ENCODE results near the gene SUSD3.

SUSD3 gene

DNA sequence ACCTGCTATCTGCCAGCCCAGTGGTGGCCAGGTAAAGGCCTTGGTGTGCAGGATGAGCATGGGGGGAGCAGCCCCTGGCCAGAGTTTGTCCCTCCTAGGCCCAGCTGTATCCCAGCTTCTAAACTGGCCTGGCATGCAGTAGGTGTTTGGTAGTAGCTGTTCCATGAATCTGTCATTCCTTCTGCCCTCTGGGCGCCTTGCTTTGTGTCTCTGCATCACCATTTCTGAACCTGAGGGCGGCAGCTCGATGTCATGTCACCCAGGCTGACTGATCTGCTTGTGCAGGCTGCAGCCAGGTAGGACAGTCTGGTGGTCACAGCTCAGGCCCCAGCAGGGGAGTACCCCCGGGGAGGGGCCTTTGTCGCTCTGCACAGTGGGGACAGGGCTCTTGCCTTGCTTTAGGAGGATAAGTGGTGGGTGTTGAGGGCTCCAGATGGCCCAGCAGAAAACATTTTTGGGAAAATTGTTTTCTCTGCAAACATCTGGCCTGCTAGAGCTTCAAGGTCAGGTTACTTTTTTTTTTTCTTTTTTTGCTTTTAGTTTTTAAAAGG lies 4.6 kb upstream of the SUSD3 start:
- no peak for DNase-seq

DNA sequence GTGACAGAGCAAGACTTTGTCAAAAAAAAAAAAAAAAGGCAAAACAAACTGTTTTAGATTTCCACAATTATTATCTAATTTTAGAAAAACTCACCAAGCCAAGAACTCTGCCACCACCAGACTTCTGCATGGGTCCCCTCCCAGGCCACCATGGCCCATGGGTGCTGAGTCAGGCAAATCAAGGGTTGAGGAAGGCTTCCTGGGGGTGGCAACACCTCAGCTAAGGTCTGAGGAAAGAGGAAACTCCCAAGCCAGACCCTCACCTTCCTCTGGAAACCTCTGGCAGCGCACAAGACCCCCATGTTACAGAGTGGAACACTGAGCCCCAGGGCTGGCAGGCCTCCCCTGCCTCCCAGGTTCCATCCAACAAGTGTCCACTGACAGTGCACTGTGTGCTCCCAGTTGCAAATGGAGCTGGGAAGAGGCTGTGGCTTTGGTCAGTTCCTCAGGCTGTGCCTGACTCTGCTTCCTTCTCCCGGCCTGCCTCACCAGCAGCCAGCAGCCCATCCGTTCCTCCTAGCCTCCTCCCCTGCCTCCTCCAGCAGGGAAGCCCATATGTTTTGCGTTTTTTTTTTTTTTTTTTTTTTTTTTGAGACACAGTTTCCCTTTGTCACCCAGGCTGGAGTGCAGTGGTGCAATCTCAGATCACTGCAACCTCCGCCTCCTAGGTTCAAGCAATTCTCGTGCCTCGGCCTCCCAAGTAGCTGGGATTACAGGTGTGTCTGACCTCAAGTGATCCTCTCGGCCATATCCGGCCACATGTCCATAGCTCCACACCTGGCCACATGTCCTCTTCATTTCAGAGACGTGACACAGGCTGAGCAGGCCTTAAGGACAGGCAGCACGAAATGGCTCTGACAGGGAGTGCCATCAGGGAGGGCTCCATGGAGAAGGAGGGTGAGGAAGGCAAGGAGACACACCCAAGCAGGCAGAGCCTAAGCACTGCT lies 3.5 kb upstream of the SUSD3 start:
- no peak for DNase-seq

DNA sequence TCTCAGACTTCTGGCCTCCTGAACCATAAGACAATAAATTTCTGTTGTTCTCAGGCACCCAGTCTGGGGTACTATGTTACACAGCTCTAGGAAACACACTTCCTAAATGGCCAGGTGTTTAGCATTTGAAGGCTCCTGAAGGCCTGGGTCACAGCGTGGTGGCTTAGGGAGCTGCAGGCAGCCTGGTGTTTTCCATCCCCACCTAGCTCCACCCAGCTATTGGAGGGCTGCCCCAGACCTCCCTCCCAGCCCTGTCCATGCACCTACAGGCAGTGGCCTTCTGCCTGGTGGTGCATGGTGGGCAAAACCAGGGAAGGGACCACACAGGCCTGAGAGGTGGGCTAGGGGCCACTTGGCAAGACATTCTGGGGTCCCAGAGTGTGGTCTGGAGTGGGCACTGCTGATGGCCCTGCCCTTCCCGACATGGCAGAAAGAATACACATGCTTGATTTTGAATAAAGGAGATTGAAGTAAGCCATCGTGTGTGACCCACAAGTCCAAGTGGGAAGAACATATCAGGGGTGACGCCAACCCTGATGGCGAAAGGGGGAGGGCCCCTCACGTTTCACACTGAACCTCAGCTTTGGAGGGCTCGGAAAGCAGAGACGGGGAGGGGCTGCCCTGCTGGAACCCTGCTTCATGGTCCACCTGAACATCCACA lies 1.3 kb upstream of the SUSD3 start:
- DNase-seq = no peak

DNA sequence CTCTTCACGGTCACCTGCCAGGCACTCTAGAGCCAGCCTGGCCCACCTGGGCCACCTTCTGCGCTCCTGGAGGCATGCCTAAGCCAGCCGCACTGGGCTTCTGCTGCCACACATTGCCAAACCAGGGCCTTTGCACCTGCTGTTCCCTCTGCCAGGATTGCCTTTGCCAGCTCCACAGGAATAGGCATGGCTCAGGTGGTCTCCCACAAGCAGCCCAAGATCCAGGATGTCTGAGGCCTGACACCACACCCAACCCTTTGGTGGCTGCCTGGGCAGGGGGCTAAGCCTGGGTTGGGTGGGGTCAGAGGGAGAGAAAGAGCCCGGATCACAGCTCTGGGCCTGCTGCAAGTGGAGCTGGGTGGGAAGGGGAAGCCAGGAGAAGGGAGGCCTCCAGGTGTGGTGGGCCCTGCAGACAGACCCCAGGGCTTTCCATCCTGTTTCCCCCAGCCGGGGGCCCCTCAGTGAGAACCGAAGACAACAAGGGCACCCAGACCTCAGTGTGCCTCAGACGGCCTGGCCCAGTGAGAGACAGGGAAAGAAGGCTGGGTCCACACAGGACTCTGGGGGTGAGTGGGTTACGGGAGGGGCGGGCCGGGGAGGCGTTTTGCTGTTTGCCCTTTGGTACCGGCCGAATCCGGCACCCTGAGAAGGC lies 672 bp upstream of the SUSD3 start:
- no peak for DNase-seq

DNA sequence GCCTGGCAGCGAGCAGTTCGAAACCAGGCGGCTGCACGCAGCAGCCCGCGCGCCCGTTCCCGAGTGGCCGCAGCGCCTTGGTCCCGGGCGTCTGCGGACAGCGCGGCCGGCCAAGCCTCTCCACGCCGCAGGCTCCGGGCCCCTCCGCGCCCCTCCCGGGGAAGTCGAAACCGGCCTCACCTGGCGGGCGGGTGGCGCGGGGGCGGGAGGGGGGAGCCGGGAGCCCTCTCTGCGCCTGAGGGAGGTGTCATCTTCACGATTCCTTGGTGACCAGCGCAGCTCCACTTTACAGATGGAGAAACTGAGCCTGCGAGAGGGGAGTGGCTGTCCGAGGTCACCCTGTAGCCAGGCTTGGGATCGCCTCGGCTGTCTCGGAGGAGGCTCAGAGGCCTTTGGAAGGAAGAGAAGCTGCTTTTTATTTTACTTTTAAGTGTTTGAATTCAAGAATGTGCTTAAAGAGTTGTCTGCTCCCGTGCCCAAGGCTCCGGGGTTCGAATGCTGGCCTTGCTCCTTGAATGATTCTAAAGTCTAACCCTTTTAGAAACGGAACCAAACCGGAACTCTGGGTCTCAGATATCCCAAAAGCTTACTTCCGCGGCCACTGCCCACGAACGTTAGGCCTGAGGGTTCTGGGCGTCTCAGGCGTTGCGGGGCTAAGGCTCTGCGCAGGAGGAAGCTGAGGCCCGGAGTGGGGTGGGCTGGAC lies 662 bp downstream of the SUSD3 start:
- DNase-seq = no peak

DNA sequence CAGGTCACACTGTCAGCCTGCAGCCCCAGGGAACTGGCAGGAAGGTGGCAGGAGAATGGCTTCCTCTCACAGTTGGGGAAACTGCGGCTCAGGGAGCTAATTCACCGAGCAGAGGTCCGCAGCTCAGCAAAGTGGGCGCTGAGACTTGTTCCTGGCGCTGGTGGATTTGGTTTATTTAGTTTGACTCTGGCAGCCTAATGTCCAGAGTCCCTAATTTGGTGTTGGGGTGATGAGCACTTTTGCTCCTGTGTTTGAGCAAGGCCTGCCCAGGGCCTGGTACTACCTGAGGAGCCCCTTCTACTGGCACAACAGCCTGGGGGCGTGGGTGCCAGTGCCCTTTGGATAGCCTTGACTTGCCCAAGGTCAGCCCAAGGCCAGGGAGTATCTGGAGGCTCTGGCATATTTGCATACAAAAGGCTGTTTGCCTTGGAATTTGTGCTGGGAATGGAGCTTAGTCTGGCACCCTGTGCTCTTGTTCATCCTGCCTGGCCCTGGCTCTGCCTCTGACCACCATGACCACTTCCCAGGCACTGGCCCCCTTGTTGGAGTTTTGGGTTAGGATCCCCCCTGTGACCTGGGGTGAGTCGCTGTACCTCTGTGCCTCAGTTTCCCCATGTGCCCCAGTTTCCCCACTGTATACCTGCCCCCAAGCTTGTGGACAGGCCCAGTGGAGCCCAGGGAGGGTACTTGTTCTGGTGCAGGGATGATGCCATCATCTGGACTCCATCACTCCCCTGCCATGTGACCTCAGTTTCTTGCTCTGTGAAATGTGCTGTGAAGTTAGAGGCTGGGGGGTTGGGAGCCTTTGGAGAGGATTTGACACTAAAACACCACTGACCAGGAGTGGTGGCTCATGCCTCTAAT lies 1.4 kb downstream of the SUSD3 start:
- no peak for DNase-seq

- DNase-seq = no peak
Measured at GRCh38 chr9:93060746-93061259, 2.3 kb downstream of the SUSD3 start.

DNA sequence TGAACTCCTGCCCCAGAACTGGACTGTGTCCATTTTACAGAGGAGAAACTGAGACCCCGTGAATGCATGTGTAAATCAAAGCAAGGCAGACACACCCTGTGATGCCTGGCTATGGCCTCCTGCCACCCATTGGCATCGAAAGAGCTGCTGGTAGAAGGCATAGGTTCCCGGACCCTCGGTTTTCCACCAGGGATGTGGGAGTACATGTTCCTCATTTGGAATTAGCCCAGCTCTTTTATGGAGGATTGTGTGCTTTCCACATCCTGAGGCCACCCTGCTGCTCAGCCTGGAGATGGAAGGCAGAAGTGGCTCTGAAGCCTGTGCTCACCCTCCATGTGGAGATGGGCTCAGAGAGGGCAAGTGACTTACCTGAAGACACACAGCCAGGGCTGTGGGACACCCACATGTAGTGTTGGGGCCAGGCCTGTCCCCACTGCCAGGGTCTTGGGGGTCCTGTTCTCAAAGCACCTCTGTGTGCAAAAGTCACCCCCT lies 2.8 kb downstream of the SUSD3 start:
- no peak for DNase-seq

DNA sequence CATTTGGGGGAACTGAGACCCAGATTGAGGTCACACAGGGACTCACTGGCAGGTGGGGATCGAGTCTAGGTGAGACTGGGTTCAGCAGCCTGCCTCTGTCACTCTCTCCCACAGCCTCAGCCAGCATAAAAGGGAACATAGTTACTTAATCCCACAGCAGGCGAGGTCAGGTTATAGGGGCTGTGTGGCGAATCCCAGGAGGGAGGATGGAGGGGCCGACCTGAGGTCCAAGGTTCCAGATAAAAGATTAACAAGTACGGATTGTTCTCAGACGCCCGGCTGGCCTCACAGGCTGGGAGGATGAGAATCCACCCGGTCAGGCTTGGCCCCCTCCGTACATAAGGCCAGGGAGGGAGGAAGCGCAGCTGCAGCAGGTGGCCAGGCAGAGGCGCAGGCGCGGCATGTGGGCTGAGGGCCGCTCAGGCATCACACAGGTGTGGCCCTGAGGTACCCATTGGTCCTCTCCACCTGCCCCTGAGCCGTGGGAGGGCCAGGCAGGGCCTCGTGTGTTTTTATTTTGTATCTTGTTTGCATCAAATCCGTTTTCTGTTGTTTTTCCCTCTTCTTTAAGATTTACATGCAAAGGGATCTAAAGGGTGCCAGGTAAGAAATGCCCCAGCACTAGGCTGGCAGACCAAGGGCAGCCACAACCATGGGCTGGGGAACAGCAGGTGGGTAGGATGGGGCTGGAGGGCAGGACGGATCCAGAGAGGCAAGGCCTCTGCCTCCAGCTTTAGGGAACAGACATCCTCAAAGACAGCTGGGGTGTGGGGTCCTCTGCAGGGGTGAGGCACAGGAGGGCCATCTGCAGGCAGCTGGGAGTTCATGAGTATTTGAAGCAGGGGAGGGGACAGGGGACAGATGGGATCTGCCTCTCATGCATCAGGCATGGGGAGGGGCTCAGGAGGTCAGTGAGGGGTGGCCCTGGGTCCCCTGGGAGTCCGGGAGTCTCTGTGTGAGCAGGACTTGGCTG lies 3.6 kb downstream of the SUSD3 start:
- DNase-seq = no peak

DNA sequence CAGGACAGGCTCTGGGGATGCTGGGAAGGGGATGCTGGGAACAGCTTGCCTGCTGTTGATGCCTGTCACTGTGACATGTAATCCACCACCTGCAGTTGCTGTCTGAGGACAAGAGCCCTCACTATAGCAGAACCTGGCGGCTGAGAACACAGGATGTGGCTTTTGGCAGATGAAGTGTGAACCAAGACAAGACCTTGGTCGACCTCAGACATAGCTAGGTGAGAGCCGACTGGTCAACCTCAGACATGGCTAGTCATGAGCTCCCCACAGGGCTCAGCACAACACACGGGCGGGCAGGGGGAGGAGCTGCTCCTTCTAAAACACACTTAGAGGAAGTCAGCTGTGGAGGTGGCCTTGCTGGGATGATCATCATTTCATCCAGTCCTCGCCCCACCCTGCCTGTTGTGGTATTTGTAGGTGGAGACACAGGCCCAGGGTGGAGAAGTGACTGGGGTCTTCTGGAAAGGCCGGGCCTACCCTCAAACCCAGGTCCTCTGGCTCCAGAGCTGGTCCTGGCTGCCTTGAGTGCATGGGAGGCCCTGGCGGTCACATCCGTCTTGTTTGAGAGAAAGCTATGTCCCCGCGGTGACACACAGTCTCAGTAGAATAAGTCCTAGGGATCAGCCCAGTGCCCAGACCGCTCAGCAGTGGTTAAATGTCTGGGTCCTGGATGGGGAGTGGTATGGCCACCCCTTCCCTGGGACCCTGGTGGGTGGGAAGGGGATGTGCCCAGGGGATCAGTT lies 6.1 kb downstream of the SUSD3 start:
- DNase-seq = peak; percentile 75

GRCh38 chr9:93065135-93065720 lies 6.7 kb downstream of the SUSD3 start:
- DNase-seq = no peak

- DNase-seq = no peak
Measured at GRCh38 chr9:93066978-93067603, 8.6 kb downstream of the SUSD3 start.

DNA sequence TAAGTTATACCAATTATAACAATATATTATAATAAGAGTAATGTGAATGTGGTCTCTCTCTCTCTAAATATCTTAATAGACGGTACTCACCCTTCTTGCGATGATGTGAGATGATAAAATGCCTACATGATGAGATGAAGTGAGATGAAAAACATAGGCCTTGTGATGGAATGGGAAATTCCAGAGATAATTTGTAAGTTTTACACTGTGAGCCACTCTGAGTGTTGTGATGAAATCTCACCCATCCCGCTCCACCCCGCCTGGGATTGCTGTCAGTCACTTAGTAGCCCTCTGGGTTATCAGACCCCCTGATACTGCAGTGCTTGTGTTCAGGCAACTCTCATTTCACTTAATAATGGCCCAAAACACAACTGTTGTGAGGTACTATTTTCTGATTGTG lies 10.5 kb downstream of the SUSD3 start:
- no peak for DNase-seq

- DNase-seq = no peak
Measured at GRCh38 chr9:93071464-93071863, 13.0 kb downstream of the SUSD3 start.

DNA sequence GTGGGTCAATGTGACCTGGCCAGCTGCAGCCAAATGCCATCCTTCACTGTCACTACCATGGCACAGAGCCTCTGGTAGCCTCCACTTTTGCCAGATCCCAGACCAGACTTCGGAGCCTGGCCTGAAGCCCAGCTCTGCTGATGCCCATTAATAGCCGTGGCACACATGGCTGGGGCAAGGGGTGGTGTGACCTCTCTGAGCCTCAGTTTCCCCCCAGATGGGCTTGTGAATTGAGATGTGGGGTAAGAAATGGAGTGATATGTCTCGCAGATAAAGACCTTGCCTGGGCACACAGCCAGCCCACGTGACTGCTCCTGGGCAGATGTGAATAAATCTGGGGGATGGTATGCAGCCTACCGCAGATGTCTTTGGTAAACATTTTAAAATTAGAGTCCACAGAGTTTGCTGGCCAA lies 13.9 kb downstream of the SUSD3 start:
- no peak for DNase-seq

DNA sequence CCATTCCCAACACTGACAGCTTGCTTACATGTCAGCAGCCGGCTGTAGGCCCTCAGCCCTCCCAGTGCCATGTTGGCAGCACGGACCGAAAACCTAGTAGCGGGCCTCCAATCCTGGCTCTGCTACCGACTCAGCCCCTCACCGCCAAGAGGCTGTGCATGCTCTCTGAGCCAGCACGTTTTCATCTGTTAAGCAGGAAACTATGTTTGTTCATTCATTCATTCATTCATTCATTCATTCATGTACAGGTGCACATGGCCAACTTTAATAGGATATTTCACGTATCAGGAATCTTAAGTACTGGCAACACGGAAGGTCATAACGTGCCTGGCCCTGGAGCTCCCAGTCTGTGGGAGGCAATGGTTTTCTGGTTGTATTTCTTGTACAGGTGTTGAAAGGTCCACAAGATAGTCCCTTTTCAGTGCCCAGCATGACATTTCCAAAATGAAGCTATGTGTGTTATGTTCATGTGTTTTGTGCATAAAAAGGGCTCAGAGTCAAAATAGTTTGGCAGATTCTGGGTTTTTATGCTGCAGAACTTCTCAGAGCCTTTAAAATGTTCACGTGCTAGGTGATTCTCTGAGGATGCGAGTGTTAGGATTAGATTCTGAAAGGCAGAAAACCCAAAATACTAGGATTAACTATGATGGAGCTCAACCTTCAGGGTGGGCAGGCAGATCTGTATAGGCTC lies 17.7 kb downstream of the SUSD3 start:
- DNase-seq = no peak

GRCh38 chr9:93076792-93077128 lies 18.3 kb downstream of the SUSD3 start:
- DNase-seq = no peak

- DNase-seq = no peak
Measured at GRCh38 chr9:93077367-93077766, 18.9 kb downstream of the SUSD3 start.

Measured in T-helper 9 cell (primary cell).